GM21381 (cell line): ENCODE measurements around the gene ABCA4.

ENCODE experiments used
- ATAC-seq: cut with Tn5 transposase; IDR thresholded peaks from one replicate; pipeline ENCODE4 v1.9.1; 2021; ENCODE audit warnings: mild to moderate bottlenecking, moderate library complexity; ENCODE audit not compliant: unreplicated experiment

Gene ABCA4

DNA sequence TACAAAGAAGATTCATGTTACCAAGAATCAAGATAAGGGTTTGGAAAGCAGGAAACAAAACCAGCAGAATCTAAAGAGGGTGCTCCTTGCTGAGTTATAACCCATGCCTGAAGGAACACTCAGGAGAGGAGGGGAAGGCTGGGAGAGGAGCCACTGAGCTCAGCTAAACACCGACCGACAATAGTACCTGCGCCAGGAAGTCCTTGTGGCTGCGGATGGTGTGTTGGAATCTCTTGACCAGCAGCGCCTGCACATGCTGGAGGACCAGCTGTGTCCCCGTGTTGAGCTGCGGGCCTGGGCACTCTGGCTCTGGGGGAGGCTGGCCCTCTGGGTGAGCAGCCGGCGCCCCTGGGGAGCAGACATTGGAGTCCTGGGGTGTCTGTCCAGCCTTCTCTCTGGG is 89.4 kb downstream of the ABCA4 start:
- ATAC-seq: no peak

- ATAC-seq: no peak
Observed at GRCh38 chr1:94031154-94031553, 89.8 kb downstream of the ABCA4 start.

DNA sequence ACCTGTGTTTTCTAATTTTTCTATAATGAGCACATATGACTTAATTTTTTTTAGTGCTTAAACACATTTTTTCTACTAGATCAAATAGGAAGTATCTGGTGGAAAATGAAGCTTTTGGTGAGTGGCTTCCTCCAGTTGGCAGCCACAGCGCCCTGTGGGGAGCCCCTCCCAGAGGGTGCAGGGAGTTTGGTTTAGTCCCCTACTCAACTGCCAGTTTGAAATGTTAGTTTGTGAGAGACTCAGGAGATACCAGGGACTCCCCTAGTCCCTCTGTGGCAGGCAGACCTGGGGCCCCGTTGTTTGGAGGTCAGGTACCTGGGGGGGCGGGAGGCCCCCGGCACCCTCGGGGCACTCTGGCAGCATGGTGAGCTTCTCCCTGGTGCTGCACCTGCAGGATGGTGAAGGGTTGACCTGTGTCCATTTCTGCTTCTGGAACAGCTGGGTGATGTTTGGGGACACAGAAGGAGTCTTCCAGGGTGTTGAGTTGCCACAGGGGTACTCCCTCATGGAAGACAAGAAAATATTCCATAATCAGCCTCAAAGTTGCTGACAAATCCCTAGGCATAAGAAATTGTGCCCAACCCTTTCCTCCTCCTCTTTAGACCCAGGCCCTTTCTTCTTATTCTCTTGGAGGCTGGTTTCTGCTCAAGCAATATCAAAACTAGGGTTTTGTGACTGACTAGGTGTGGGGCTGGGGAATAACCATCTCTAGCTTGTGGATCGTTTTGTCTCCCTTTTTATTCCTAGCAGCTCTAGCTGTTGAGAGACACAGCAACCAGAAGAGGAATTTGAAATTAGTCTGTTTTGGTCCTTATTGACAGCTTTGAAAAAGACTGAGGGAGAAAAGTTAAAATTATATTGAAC is 91.6 kb downstream of the ABCA4 start:
- ATAC-seq: no peak

DNA sequence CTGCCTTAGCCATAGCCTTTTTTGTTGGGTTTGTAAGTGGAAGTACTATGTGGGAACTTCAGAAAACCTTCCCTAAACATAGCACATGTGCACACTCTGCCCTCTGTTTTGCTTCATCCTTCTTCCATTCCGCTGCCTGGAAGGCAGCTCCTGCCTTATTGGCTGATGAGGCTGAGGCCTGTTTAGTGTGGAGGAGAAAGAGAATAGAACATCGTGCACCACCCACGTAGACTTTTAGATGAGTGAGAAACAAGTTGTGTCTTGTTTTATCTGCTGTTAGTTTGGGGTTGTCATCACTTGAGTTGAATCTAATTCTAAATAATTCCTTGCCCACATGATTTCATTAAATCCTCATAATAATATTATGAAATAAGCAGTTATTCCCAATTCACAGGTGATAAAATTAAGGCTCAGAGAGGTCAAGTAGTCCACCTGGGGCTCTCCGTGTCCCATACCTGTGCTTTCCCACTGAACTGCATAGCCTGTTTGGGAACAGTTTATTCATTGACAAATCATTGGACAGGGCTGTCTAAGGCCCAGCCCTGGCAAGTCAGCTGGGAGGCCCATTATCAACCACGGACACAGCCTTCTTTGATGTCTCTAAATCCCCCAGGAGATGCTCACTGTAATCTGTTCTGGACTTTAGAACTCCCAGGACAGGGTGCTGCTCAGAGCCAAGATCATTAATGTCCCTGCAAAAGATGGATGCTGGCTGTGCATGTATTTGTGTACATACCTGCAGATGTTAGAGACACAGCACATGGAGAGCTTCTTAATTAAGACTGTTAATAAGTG is 93.0 kb downstream of the ABCA4 start:
- no peak for ATAC-seq

GRCh38 chr1:94026619-94027380 is 94.1 kb downstream of the ABCA4 start:
- no peak for ATAC-seq

GRCh38 chr1:94025383-94026340 is 95.3 kb downstream of the ABCA4 start:
- no peak for ATAC-seq

DNA sequence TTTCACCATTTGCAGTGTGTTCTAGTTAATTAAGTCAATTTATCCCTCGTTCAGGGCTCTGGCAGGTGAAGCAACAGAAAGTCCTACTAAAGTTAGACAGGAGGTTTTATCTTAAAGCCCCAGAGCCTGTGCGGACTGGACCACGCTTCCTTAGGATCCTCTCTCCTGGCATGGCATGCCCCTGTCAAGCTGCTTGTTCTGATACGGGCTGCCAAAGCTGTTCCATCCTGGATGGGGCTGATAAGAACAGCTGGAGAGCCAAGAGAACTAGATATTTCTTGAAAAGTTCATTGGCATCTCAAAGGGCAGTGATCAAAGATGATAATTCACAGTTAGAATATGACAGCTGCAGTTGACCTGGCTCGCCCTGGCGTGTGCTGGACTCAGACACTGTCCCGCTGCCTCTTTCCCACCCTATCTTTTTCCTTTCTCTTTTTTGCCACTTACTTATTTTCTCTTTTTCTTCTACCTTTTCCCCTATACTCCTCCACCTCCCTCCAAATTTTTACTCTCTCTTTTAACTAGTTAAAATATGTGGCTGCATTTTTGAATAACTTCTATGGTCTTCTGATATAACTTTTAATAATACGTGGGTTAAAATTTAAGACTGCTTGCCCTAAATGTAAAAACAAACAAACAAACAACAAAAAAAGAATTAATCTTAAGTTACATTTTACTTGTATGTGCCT is 96.7 kb downstream of the ABCA4 start:
- ATAC-seq: no peak

DNA sequence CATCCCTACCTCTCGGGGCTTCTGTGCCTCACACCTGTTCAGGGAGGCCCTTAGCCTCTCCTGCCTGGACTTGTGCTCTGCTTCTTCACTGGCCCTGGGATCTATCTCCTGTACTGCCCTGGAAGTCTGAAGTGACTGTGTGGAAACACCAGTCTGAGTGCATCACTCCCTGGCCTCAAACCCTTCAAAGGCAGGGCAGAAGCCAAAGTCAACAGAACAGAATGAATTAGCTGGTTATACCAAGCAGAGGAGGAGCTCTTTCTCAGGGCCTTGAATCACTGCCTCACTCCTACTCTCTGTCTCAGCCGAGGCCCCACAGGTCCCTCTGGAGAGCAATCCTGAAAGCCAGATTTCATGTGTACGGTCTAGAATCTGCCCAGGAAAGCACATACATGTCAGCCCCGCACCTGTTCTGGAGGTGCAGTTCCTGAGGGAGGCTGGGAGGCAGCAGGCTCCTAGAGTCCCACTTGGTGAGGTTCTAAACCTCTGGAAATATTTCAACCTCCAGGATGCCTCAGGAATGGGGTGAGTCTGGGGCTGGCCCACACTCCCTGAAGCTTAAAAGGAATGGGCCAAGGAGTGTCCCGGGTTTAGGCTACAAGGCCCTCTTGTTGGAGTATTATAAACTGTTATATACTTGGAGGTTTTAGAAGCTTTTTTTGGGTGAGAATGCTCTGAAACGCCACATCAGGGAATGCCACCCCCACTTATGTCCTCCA is 98.3 kb downstream of the ABCA4 start:
- ATAC-seq: no peak

DNA sequence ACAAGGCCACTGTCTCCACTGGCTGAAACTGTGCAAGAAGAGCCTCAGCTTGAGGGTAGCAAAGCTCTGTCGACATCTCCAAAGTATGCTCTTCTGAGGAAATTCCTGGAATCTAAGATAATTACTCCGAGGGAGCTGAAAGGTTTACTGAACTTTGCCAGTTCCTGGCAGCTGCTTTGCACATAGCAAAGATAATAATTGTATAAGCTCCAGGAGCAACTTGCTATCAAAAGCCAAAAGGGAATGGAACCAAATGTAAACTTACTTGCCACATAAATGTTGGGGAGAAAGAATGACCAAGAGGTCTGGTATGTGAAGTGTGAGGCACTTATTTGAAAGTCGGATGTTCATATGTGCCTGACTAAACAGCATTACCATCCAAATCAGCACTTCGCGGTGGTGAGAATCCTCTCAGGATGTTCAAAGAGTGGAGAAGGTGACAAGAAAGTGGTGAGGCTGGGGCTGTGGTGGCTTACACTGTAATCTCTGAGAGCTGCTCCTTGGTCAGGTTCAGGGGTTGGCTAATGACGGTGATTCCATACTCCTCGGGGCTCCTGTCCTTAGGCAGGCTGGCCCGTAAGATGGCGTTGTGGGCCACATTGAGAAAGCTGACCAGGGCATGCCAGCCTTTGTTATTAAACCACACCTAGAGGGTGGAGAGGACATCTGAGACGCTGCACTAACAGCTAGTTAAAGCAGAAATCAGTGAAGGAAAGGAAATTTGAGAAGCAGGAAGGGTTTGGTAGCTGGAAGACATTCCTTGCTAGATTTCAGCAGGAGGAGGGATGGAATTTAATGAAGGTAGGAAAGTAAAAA is 100.0 kb downstream of the ABCA4 start:
- ATAC-seq: no peak

- no peak for ATAC-seq
Observed at GRCh38 chr1:94019327-94019726, 101.6 kb downstream of the ABCA4 start.

- no peak for ATAC-seq
Observed at GRCh38 chr1:94017155-94017829, 103.7 kb downstream of the ABCA4 start.

DNA sequence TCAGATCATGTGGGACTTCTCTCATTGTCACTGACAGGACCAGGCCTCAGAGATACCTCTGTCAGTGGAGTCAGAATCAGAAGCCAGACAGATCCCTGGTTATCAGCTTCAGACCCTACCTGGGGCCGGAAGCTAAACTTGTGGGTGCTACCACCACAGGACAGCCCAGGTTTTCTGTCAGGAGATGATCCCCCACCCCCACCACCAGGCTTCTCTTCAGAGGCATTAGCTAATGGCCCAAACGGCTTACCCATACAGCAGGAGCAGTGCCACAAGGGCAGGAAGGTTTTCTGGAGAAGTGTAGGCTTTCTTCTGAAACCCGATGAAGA is 105.5 kb downstream of the ABCA4 start:
- no peak for ATAC-seq

DNA sequence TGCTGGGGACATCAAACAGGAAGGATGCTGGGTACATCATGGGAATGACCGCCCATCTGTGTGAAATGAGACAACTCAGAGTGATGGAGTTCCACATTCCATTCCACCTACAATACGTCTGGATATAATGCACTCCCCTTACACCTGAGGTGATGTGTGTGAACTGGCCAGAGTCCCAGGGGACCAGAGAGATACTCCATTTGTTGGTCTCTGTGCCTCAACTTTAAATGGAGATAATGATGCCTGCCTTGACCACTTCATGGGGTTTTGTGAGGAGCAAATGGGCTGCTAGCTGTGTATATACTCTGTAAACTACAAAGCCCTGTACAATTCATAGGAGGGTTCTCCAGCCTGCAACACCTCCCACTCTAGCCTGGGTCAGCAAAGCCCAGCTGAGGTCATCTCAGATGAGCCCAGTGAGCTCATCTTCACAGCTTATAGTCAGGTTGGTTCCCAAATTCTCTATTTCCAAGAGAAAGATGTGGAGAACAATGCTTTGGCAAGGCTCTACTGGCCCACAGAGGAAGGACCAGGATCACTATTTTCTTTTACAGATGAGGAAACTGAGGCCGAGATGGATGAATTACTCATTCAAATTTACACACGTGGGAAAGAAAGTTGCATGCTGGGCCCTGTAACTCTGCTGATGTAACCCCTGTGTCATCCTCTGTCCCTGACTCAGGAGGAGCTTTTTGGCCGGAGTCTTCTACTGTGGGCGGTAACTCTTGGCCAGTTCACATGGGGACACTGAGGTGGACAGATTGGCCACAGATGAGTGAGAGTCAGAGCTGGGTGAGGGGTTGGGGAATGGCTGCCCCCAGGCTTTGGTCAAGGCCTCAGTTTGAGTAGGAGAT is 106.1 kb downstream of the ABCA4 start:
- ATAC-seq: no peak

GRCh38 chr1:94014087-94014486 is 106.9 kb downstream of the ABCA4 start:
- ATAC-seq: no peak

- no peak for ATAC-seq
Observed at GRCh38 chr1:94013367-94013878, 107.5 kb downstream of the ABCA4 start.

- no peak for ATAC-seq
Observed at GRCh38 chr1:94012708-94013366, 108.1 kb downstream of the ABCA4 start.
